ENCODE measurements around the gene SPRR4.
"Not testable (repeated sequence)": the region's sequence is repeated elsewhere in the genome, so short reads cannot be mapped to it uniquely, and the experiment has no call there.

DNA sequence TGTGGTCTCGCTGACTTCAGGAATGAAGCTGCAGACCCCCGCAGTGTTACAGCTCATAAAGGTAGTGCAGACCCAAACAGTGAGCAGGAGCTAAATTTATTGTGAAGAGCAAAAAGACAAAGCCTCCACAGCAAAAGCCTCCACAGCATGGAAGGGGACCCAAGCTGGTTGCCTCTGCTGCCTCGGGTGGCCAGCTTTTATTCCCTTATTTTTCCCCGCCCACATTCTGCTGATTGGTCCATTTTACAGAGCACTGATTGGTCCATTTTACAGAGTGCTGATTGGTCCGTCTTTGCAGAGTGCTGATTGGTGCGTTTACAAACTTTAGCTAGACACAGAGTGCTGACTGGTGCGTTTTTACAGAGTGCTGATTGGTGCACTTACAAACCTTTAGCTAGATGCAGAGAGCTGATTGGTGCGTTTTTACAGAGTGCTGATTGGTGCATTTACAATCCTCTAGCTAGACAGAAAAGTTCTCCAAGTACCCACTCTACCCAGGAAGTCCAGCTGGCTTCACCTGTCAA is 40.8 kb downstream of the SPRR4 start:
- TF ChIP-seq NR2C2 (CRISPR knock-in tag; IDR thresholded peaks at IDR 0.05); TEAD4 (CRISPR knock-in tag; IDR thresholded peaks at IDR 0.05); NR3C1 (CRISPR knock-in tag; conservative IDR thresholded peaks at IDR 0.05; ENCODE audit: low read depth); CTCF (IDR thresholded peaks at IDR 0.05); RORB (CRISPR knock-in tag; IDR thresholded peaks at IDR 0.05); SMAD3 (CRISPR knock-in tag; IDR thresholded peaks at IDR 0.05; ENCODE audit: borderline replicate concordance): not testable (repeated sequence)
- TF ChIP-seq, protein P1, sequence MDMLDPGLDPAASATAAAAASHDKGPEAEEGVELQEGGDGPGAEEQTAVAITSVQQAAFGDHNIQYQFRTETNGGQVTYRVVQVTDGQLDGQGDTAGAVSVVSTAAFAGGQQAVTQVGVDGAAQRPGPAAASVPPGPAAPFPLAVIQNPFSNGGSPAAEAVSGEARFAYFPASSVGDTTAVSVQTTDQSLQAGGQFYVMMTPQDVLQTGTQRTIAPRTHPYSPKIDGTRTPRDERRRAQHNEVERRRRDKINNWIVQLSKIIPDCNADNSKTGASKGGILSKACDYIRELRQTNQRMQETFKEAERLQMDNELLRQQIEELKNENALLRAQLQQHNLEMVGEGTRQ (CRISPR knock-in tag; IDR thresholded peaks at IDR 0.05), result not testable (repeated sequence)

Measured in WTC11 (cell line).